ENCODE data around the gene CRIP3. TPM values are rescaled to one million over a fixed set of nuclear protein-coding genes. Genes with fewer than 3 reads are reported as not detected.

Gene CRIP3
- total and polyA plus RNA-seq, 2 of the 13 experiments (the other 11 are each of a cell fraction or from before 2014, with no cell fraction given): 6.3 to 9.3 TPM

DNA sequence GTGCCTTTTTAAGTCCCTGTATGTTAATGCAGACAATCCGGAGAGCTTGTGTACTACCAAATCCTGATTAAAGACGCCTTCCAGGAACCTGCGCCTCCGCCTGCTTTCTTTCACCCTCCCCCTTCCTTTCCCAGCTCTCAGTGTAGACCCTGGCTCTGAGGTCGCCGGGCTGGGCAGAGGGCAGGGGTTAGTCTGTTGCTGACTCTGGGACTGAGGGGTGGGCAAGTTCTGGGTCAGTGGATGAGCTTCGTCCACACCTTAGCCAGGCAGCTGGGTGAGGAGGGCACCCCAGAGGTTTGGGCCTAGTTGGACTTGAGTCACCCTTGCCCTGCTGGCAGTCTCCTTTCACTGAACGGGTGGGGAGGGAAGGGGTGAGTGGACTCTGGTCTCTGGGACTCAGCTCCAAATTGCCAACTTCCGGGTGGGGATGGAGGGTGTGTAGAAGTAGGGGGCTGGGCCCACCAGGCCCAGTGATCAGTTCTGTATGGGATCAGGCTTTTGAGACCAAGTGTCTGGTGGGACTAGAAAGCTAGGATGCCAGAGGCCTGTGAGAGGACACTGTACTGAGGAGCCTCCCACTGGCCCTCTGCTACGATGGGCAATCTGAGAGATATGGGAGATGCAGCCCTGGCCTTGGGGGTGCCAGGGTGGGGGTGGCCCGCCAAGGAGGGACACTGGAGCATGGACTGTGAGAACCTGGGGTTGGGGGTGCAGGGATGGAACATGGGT is 31.9 kb downstream of the CRIP3 start (continued):
- TF ChIP-seq, protein P1, sequence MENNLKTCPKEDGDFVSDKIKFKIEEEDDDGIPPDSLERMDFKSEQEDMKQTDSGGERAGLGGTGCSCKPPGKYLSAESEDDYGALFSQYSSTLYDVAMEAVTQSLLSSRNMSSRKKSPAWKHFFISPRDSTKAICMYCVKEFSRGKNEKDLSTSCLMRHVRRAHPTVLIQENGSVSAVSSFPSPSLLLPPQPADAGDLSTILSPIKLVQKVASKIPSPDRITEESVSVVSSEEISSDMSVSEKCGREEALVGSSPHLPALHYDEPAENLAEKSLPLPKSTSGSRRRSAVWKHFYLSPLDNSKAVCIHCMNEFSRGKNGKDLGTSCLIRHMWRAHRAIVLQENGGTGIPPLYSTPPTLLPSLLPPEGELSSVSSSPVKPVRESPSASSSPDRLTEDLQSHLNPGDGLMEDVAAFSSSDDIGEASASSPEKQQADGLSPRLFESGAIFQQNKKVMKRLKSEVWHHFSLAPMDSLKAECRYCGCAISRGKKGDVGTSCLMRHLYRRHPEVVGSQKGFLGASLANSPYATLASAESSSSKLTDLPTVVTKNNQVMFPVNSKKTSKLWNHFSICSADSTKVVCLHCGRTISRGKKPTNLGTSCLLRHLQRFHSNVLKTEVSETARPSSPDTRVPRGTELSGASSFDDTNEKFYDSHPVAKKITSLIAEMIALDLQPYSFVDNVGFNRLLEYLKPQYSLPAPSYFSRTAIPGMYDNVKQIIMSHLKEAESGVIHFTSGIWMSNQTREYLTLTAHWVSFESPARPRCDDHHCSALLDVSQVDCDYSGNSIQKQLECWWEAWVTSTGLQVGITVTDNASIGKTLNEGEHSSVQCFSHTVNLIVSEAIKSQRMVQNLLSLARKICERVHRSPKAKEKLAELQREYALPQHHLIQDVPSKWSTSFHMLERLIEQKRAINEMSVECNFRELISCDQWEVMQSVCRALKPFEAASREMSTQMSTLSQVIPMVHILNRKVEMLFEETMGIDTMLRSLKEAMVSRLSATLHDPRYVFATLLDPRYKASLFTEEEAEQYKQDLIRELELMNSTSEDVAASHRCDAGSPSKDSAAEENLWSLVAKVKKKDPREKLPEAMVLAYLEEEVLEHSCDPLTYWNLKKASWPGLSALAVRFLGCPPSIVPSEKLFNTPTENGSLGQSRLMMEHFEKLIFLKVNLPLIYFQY (CRISPR knock-in tag; IDR thresholded peaks at IDR 0.05; ENCODE audit: borderline replicate concordance): peak; percentile 95
- TF ChIP-seq ZNF547 (CRISPR knock-in tag; IDR thresholded peaks at IDR 0.05) (peak; percentile 40; the same call in 1 of the 2 replicates), ZNF562 (CRISPR knock-in tag; IDR thresholded peaks at IDR 0.05; ENCODE audit: borderline replicate concordance) (no peak), ZNF556 (CRISPR knock-in tag; IDR thresholded peaks at IDR 0.05; ENCODE audit: borderline replicate concordance) (peak; percentile 35; the same call in 1 of the 2 replicates), MEF2D (CRISPR knock-in tag; IDR thresholded peaks at IDR 0.05) (peak; percentile 31; the same call in 1 of the 2 replicates), NFKB2 (CRISPR knock-in tag; IDR thresholded peaks at IDR 0.05; ENCODE audit: borderline replicate concordance) (no peak; the same call in 1 of the 2 replicates), ZMYM3 (CRISPR knock-in tag; IDR thresholded peaks at IDR 0.05) (peak; percentile 47), FOSL2 (CRISPR knock-in tag; IDR thresholded peaks at IDR 0.05) (peak; percentile 75), FOXJ3 (CRISPR knock-in tag; IDR thresholded peaks at IDR 0.05; ENCODE audit: borderline replicate concordance) (no peak), RBFOX2 (IDR thresholded peaks at IDR 0.05; ENCODE audit: low read depth, low read length) (no peak), ATF3 (CRISPR knock-in tag; IDR thresholded peaks at IDR 0.05) (no peak), TIGD3 (CRISPR knock-in tag; IDR thresholded peaks at IDR 0.05; ENCODE audit: borderline replicate concordance) (no peak), KAT2B (IDR thresholded peaks at IDR 0.05; ENCODE audit: borderline replicate concordance, low read depth, low read length) (no peak), MLX (CRISPR knock-in tag; IDR thresholded peaks at IDR 0.05) (0 out of 2 replicates have a peak, but pooled peaks have one; percentile 43)
- TF ChIP-seq, protein P2, sequence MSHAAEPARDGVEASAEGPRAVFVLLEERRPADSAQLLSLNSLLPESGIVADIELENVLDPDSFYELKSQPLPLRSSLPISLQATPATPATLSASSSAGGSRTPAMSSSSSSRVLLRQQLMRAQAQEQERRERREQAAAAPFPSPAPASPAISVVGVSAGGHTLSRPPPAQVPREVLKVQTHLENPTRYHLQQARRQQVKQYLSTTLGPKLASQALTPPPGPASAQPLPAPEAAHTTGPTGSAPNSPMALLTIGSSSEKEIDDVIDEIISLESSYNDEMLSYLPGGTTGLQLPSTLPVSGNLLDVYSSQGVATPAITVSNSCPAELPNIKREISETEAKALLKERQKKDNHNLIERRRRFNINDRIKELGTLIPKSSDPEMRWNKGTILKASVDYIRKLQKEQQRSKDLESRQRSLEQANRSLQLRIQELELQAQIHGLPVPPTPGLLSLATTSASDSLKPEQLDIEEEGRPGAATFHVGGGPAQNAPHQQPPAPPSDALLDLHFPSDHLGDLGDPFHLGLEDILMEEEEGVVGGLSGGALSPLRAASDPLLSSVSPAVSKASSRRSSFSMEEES (CRISPR knock-in tag; IDR thresholded peaks at IDR 0.05): no peak
- TF ChIP-seq, protein P3, sequence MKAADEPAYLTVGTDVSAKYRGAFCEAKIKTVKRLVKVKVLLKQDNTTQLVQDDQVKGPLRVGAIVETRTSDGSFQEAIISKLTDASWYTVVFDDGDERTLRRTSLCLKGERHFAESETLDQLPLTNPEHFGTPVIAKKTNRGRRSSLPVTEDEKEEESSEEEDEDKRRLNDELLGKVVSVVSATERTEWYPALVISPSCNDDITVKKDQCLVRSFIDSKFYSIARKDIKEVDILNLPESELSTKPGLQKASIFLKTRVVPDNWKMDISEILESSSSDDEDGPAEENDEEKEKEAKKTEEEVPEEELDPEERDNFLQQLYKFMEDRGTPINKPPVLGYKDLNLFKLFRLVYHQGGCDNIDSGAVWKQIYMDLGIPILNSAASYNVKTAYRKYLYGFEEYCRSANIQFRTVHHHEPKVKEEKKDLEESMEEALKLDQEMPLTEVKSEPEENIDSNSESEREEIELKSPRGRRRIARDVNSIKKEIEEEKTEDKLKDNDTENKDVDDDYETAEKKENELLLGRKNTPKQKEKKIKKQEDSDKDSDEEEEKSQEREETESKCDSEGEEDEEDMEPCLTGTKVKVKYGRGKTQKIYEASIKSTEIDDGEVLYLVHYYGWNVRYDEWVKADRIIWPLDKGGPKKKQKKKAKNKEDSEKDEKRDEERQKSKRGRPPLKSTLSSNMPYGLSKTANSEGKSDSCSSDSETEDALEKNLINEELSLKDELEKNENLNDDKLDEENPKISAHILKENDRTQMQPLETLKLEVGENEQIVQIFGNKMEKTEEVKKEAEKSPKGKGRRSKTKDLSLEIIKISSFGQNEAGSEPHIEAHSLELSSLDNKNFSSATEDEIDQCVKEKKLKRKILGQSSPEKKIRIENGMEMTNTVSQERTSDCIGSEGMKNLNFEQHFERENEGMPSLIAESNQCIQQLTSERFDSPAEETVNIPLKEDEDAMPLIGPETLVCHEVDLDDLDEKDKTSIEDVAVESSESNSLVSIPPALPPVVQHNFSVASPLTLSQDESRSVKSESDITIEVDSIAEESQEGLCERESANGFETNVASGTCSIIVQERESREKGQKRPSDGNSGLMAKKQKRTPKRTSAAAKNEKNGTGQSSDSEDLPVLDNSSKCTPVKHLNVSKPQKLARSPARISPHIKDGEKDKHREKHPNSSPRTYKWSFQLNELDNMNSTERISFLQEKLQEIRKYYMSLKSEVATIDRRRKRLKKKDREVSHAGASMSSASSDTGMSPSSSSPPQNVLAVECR (CRISPR knock-in tag; IDR thresholded peaks at IDR 0.05; ENCODE audit: borderline replicate concordance): peak; percentile 71
